DND-41 (cell line): Measurements from ENCODE around the gene OBP2B.
A peak's percentile ranks its signal among the peaks of the same experiment; 100 is the strongest.

Experiments
- ATAC-seq: fragments of 200-7000 bp; cut with Tn5 transposase; 3 replicates; pipeline ENCODE4 v1.9.1; 2021; ENCODE audit warnings: low read depth; ENCODE audit not compliant: insufficient read depth
- DNase-seq: peaks from one replicate; pipeline ENCODE4 v3.0.0-alpha.2; 2020
- H2AFZ ChIP-seq: 2 replicates; pipeline ENCODE4 v1.6.0; 2012; ENCODE audit warnings: low read depth, low read length
- H3K27ac ChIP-seq: 2 replicates; pipeline ENCODE4 v1.5.1; 2012; ENCODE audit warnings: low read length, inconsistent platforms
- H3K27me3 ChIP-seq: fragments of 200-600 bp; sonication (generic); 2 replicates; pipeline ENCODE4 v1.6.0; 2012; ENCODE audit warnings: low read length, mild to moderate bottlenecking, inconsistent platforms; ENCODE audit not compliant: insufficient read depth, poor library complexity
- H3K36me3 ChIP-seq: 2 replicates; pipeline ENCODE4 v1.5.1; 2012; ENCODE audit warnings: low read length, inconsistent platforms; ENCODE audit not compliant: insufficient read depth
- H3K4me1 ChIP-seq: 2 replicates; pipeline ENCODE4 v1.5.1; 2012; ENCODE audit warnings: mild to moderate bottlenecking, low read length; ENCODE audit not compliant: insufficient read depth
- H3K4me2 ChIP-seq: 2 replicates; pipeline ENCODE4 v1.6.0; 2012; ENCODE audit warnings: mild to moderate bottlenecking, moderate library complexity, low read length, inconsistent platforms; ENCODE audit not compliant: insufficient read depth
- H3K4me3 ChIP-seq, 2 experiments: fragments of 200-600 bp in 1 of 2; shearing (Covaris generic) in 1 of 2; 2 replicates each; pipeline ENCODE4 v1.5.1; 2012 to 2016; ENCODE audit warnings: inconsistent platforms in 2 of 2, low read length in 2 of 2, mild to moderate bottlenecking in 2 of 2, low read depth in 1 of 2, moderate library complexity in 1 of 2
- H3K79me2 ChIP-seq: 2 replicates; pipeline ENCODE4 v1.6.0; 2012; ENCODE audit warnings: low read length, inconsistent platforms; ENCODE audit not compliant: insufficient read depth
- H3K9ac ChIP-seq: 2 replicates; pipeline ENCODE4 v1.6.0; 2012; ENCODE audit warnings: low read depth, mild to moderate bottlenecking, inconsistent platforms, low read length, moderate library complexity
- H3K9me3 ChIP-seq: 2 replicates; pipeline ENCODE4 v1.5.1; 2012; ENCODE audit warnings: low read length, moderate library complexity, mild to moderate bottlenecking, inconsistent platforms; ENCODE audit not compliant: insufficient read depth, severe bottlenecking
- H4K20me1 ChIP-seq: 2 replicates; pipeline ENCODE4 v1.6.0; 2012; ENCODE audit warnings: low read length; ENCODE audit not compliant: insufficient read depth
- EZH2 ChIP-seq: IDR thresholded peaks from 3 replicates; pipeline ENCODE4 v1.6.1; 2012; ENCODE audit warnings: borderline replicate concordance, low read depth, mild to moderate bottlenecking, moderate library complexity, low read length, inconsistent platforms; ENCODE audit not compliant: severe bottlenecking
- TF ChIP-seq, protein P1 (sequence below): IDR thresholded peaks from 2 replicates; pipeline ENCODE4 v1.5.1; 2012; ENCODE audit warnings: borderline replicate concordance, low read length, moderate library complexity, mild to moderate bottlenecking; ENCODE audit not compliant: poor library complexity, severe bottlenecking; ENCODE audit errors: extremely low read depth

OBP2B gene

DNA sequence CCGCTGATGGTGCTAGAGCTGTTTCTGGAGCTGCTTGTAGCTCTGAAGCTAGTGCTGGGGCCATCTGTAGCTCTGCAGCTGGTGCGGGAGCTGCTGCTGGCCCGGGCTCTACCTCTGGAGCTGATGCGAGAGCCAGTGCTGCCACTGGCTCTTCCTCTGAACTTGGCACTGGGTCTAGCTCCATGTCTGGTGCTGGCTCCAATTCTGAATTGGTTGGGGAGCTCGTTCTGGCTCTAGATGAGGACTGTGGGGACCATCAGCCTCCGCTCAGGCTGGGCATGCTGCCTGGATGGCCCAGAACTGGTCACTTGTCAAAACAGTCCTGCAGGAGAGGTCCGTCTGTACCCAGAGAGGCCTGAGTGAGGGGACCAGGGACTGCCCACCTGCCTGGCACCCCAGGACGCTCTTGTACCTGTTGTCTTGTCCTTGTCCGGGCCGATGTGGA is 21.5 kb downstream of the OBP2B start:
- DNase-seq (no peak), ATAC-seq (no peak)
- no peak overlapping the region for H3K9ac ChIP-seq
- no peaks in the 10 kb centered on the region for H3K9me3 ChIP-seq
- no peak overlapping the region for H3K27ac ChIP-seq
- H3K79me2 ChIP-seq = no peaks in the 10 kb centered on the region
- peaks cover 3% of the 10 kb centered on the region for H3K27me3 ChIP-seq
- no peak for TF ChIP-seq EZH2
- TF ChIP-seq, protein P1, sequence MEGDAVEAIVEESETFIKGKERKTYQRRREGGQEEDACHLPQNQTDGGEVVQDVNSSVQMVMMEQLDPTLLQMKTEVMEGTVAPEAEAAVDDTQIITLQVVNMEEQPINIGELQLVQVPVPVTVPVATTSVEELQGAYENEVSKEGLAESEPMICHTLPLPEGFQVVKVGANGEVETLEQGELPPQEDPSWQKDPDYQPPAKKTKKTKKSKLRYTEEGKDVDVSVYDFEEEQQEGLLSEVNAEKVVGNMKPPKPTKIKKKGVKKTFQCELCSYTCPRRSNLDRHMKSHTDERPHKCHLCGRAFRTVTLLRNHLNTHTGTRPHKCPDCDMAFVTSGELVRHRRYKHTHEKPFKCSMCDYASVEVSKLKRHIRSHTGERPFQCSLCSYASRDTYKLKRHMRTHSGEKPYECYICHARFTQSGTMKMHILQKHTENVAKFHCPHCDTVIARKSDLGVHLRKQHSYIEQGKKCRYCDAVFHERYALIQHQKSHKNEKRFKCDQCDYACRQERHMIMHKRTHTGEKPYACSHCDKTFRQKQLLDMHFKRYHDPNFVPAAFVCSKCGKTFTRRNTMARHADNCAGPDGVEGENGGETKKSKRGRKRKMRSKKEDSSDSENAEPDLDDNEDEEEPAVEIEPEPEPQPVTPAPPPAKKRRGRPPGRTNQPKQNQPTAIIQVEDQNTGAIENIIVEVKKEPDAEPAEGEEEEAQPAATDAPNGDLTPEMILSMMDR = no peak
- H3K4me1 ChIP-seq = peaks cover 6% of the 10 kb centered on the region; the same call in 1 of the 2 replicates
- H3K4me3 ChIP-seq = no peak overlapping the region
- H2AFZ ChIP-seq = no peak overlapping the region
- H3K4me2 ChIP-seq = no peak overlapping the region
- H3K36me3 ChIP-seq = no peaks in the 10 kb centered on the region
- no peaks in the 10 kb centered on the region for H4K20me1 ChIP-seq

DNA sequence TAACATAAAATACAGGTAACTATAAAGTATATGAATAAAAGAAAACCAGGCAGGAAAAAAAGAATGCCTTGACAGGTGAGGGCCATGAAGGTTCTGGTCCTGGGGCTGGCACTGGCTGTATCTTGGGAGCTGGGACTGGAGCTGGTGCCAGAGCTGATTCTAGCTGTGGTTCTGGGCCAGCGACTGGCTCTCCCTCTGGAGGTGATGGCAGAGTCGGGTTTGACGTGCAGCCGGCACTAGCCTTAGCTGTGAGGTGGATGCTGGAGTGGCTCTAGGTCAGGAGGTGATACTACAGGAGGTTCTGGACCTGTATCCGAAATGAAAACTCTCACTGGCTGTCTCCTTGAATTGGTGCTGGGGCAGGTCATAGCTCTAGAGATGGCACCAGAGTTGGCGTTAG is 22.3 kb downstream of the OBP2B start:
- H3K36me3 ChIP-seq = no peaks in the 10 kb centered on the region
- TF ChIP-seq, protein P1 = no peak
- TF ChIP-seq EZH2 = no peak
- ATAC-seq (no peak), DNase-seq (no peak)
- H3K9ac ChIP-seq = no peak overlapping the region
- no peak overlapping the region for H3K4me2 ChIP-seq
- no peak overlapping the region for H3K27ac ChIP-seq
- no peak overlapping the region for H2AFZ ChIP-seq
- H3K27me3 ChIP-seq = peaks cover 3% of the 10 kb centered on the region
- H3K79me2 ChIP-seq = no peaks in the 10 kb centered on the region
- no peaks in the 10 kb centered on the region for H3K9me3 ChIP-seq
- H4K20me1 ChIP-seq = no peaks in the 10 kb centered on the region
- H3K4me3 ChIP-seq = no peak overlapping the region
- H3K4me1 ChIP-seq = peaks cover 6% of the 10 kb centered on the region; the same call in 1 of the 2 replicates

DNA sequence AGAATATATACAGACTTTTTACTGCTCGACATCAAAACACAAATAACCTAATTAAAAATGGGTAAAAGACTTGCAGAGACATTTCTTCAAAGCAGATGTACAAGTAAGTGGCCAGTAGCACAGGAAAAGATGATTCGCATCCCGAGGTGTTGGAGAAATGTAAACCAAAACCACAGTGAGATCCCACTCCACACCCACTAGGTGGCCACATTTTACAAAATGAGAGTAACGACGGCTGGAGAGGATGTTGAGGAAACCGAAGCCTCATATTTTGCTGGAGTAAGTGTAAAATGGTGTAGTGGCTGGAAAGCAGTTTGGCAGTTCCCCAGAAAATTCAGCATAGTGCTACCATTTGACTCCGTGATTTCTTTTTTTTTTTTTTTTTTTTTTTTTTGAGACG is 24.1 kb downstream of the OBP2B start:
- Histone ChIP-seq H3K36me3 (no peaks in the 10 kb centered on the region), H3K4me3 (no peak overlapping the region), H3K4me2 (no peak overlapping the region), H3K79me2 (no peaks in the 10 kb centered on the region), H3K27ac (no peak overlapping the region), H3K27me3 (peaks cover 3% of the 10 kb centered on the region), H3K9ac (no peak overlapping the region), H3K9me3 (no peaks in the 10 kb centered on the region), H2AFZ (no peak overlapping the region), H3K4me1 (peaks cover 6% of the 10 kb centered on the region; the same call in 1 of the 2 replicates), H4K20me1 (no peaks in the 10 kb centered on the region)
- no peak for TF ChIP-seq EZH2
- TF ChIP-seq, protein P1 = peak; percentile 69
- peak; percentile 57 for DNase-seq
- peak; percentile 74 for ATAC-seq

DNA sequence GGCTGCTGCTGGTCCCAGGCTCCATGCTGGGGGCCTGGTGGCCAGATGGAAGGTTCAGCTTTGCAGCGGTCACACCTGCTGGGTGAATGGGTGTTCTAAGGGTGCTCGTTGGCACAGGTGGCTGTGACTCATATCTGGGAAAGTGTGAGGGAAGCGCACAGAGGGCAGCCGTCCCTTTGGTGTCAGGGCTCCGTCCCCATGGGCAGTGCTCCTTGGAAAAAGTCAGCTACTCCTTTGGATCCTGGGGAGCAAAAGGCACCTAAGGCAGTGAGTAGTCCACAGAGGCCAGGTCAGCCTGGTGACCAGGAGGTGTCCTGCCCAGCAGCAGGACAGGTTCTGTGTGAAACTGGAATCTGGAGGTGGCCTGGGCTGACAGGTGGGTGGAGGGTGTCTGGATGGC is 26.9 kb downstream of the OBP2B start:
- H3K27me3 ChIP-seq = no peaks in the 10 kb centered on the region
- H3K4me1 ChIP-seq = peaks cover 6% of the 10 kb centered on the region; the same call in 1 of the 2 replicates
- no peak for TF ChIP-seq EZH2
- TF ChIP-seq, protein P1 = no peak
- ATAC-seq = no peak
- no peaks in the 10 kb centered on the region for H3K36me3 ChIP-seq
- no peaks in the 10 kb centered on the region for H3K79me2 ChIP-seq
- no peak overlapping the region for H3K4me2 ChIP-seq
- no peak overlapping the region for H3K27ac ChIP-seq
- no peak overlapping the region for H2AFZ ChIP-seq
- no peak overlapping the region for H3K9ac ChIP-seq
- H4K20me1 ChIP-seq = no peaks in the 10 kb centered on the region
- H3K4me3 ChIP-seq = no peak overlapping the region
- no peak for DNase-seq
- H3K9me3 ChIP-seq = no peaks in the 10 kb centered on the region
